BJ (cell line): ENCODE measurements around the gene PCNA. TPM values are rescaled to one million over a fixed set of nuclear protein-coding genes. Genes with fewer than 3 reads are reported as not detected.
A peak's percentile ranks its signal among the peaks of the same experiment; 100 is the strongest.
"Not testable (repeated sequence)": the region's sequence is repeated elsewhere in the genome, so short reads cannot be mapped to it uniquely, and the experiment has no call there.

Experiments
- CTCF ChIA-PET: fragments of 350-600 bp; formaldehyde crosslinking; extraction: SDS; loops from one replicate; lab custom pipeline; 2021; ENCODE audit warnings: antibody characterized with exemption, inconsistent platforms; lab: Yijun Ruan, JAX
- POLR2A ChIA-PET: fragments of 300-600 bp; sonication (Branson Sonifier 250); formaldehyde crosslinking; extraction: SDS; loops from one replicate; lab custom pipeline; 2021; ENCODE audit warnings: antibody characterized with exemption; lab: Charles Lee
- DNase-seq: peaks from one replicate; pipeline ENCODE4 v3.0.0-alpha.2; 2011; ENCODE audit warnings: low read depth
- H3K27me3 ChIP-seq: 2 replicates; pipeline ENCODE4 v1.6.0; 2011; ENCODE audit warnings: low read length; ENCODE audit not compliant: control insufficient read depth, insufficient read depth
- H3K36me3 ChIP-seq: 2 replicates; pipeline ENCODE4 v1.5.1; 2011; ENCODE audit warnings: low read length; ENCODE audit not compliant: control insufficient read depth, insufficient read depth
- H3K4me3 ChIP-seq: 2 replicates; pipeline ENCODE4 v1.5.1; 2011; ENCODE audit warnings: low read depth, mild to moderate bottlenecking, control low read depth, low read length
- CTCF ChIP-seq: IDR thresholded peaks from 2 replicates; pipeline ENCODE4 v1.5.1; 2011; ENCODE audit warnings: low read depth, mild to moderate bottlenecking, control low read depth, inconsistent platforms, low read length, moderate library complexity; ENCODE audit not compliant: insufficient read depth
- polyA plus RNA-seq: library from polyadenylated mRNA; depleted of rRNA; stranded (reverse); fragments of >200 nt; gene quantifications from 2 replicates; pipeline ENCODE4 v1.2.3, GENCODE V29; 2011

Gene PCNA
- polyA plus RNA-seq, 1 experiment: 78.2 TPM

- DNase-seq: no peak
- Histone ChIP-seq H3K36me3 (no peaks in the 10 kb centered on the region), H3K27me3 (no peaks in the 10 kb centered on the region), H3K4me3 (no peak overlapping the region)
- no peak for TF ChIP-seq CTCF
- ChIA-PET POLR2A (no interaction called here), CTCF (interaction anchor here (0.6 to 0.9 kb wide), 2 partner anchors 9 to 22 kb away, joined by 3 read pairs; no protein-coding TSS in a partner anchor)
These were observed 41.9 kb downstream of the PCNA start for GRCh38 chr20:5077761-5078387.

- POLR2A ChIA-PET, DNase-seq, H3K36me3 ChIP-seq, H3K27me3 ChIP-seq, H3K4me3 ChIP-seq: not testable (repeated sequence)
- CTCF ChIA-PET: interaction anchor here (0.6 to 0.9 kb wide), 2 partner anchors 8 to 21 kb away, joined by 3 read pairs; no protein-coding TSS in a partner anchor
These were observed 42.8 kb downstream of the PCNA start for GRCh38 chr20:5076913-5077312.

GRCh38 chr20:5074232-5074674, 45.5 kb downstream of the PCNA start:
- Histone ChIP-seq H3K27me3 (no peaks in the 10 kb centered on the region), H3K4me3 (no peak overlapping the region), H3K36me3 (no peaks in the 10 kb centered on the region)
- no peak for TF ChIP-seq CTCF
- no peak for DNase-seq
- ChIA-PET CTCF (interaction anchor here (0.8 to 1.5 kb wide), 4 partner anchors 11 to 314 kb away, joined by 3 to 4 read pairs (median 3); no protein-coding TSS in a partner anchor), POLR2A (no interaction called here)

GRCh38 chr20:5073660-5074231, 46.0 kb downstream of the PCNA start:
- ChIA-PET CTCF (interaction anchor here (0.8 to 1.5 kb wide), 4 partner anchors 12 to 314 kb away, joined by 3 to 4 read pairs (median 3); no protein-coding TSS in a partner anchor), POLR2A (no interaction called here)
- DNase-seq: no peak
- TF ChIP-seq CTCF: no peak
- Histone ChIP-seq H3K27me3 (no peaks in the 10 kb centered on the region), H3K4me3 (no peak overlapping the region), H3K36me3 (no peaks in the 10 kb centered on the region)

GRCh38 chr20:5072756-5073659, 46.8 kb downstream of the PCNA start:
- ChIA-PET POLR2A (no interaction called here), CTCF (interaction anchor here (0.6 to 1.5 kb wide), 6 partner anchors 10 to 313 kb away, joined by 3 to 5 read pairs (median 3); no protein-coding TSS in a partner anchor)
- Histone ChIP-seq H3K4me3 (no peak overlapping the region), H3K27me3 (no peaks in the 10 kb centered on the region), H3K36me3 (no peaks in the 10 kb centered on the region)
- DNase-seq: peak; percentile 23
- no peak for TF ChIP-seq CTCF

GRCh38 chr20:5071942-5072341, 47.8 kb downstream of the PCNA start:
- POLR2A ChIA-PET, H3K4me3 ChIP-seq, H3K36me3 ChIP-seq, DNase-seq, H3K27me3 ChIP-seq: not testable (repeated sequence)
- CTCF ChIA-PET: interaction anchor here (1.5 kb wide), 1 partner anchor 29 kb away, joined by 5 read pairs; no protein-coding TSS in a partner anchor
